ENCODE results near the gene DEFB131B. TPM values are rescaled to one million over a fixed set of nuclear protein-coding genes. Genes with fewer than 3 reads are reported as not detected.
"Not testable (repeated sequence)": the region's sequence is repeated elsewhere in the genome, so short reads cannot be mapped to it uniquely, and the experiment has no call there.

Gene DEFB131B
- total RNA-seq, 1 donor from 2014 or later, result not detected

GRCh38 chr11:71895961-71896360, 17.7 kb downstream of the DEFB131B start:
- Histone ChIP-seq H3K4me3 (no peak overlapping the region), H3K9me3 (ENCODE audit: low read depth) (no peaks in the 10 kb centered on the region), H3K9ac (no peak overlapping the region), H3K79me2 (ENCODE audit: low read depth) (no peaks in the 10 kb centered on the region), H3K27me3 (no peaks in the 10 kb centered on the region), H3K4me2 (no peak overlapping the region), H2AFZ (replicated peaks) (no peak overlapping the region), H3K27ac (no peak overlapping the region), H4K20me1 (ENCODE audit: low read depth) (no peaks in the 10 kb centered on the region), H3K4me1 (no peaks in the 10 kb centered on the region), H3F3A (ENCODE audit: low read depth) (no peaks in the 10 kb centered on the region), H3K36me3 (no peaks in the 10 kb centered on the region)
- peaks cover 2% of the 10 kb centered on the region for H3K27me3 Mint-ChIP-seq (ENCODE audit: insufficient read depth, low read depth)
- peaks cover 19% of the 10 kb centered on the region for H3K36me3 Mint-ChIP-seq
- no peaks in the 10 kb centered on the region for H3K4me1 Mint-ChIP-seq
- no peak overlapping the region for H3K4me3 Mint-ChIP-seq
- H3K27ac Mint-ChIP-seq, result no peak overlapping the region
- no peak for DNase-seq (ENCODE audit: low spot score)
- TF ChIP-seq CTCF (IDR thresholded peaks at IDR 0.05) (no peak), EZH2 (IDR thresholded peaks at IDR 0.05) (no peak), EZH2phosphoT487 (IDR thresholded peaks at IDR 0.05) (no peak)
- peaks cover 2% of the 10 kb centered on the region for H3K9me3 Mint-ChIP-seq

DNA sequence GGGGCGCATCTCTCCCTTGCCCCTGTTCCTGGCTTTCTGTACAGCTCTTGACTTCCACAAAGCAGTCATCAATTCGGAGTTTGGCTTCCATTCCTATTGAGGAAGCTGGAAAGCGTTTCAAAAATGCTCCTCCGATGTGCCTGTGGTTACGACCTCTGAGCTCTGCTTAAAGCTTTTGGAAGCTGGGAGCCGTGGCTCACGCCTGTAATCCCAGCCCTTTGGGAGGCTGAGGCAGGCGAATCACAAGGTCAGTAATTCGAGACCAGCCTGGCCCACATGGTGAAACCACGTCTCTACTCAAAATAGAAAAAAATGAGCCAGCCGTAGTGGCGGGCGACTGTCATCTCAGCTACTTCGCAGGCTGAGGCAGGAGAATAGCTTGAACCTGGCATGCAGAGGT, 22.9 kb downstream of the DEFB131B start:
- not testable (repeated sequence) for H3K4me2 ChIP-seq; H3K27me3 Mint-ChIP-seq (ENCODE audit: insufficient read depth, low read depth); H3K79me2 ChIP-seq (ENCODE audit: low read depth); H3K9me3 ChIP-seq (ENCODE audit: low read depth); H3K4me3 Mint-ChIP-seq; H3K4me1 ChIP-seq; H3K27me3 ChIP-seq; H3K4me3 ChIP-seq; H3K9ac ChIP-seq; H4K20me1 ChIP-seq (ENCODE audit: low read depth); H2AFZ ChIP-seq (replicated peaks); H3F3A ChIP-seq (ENCODE audit: low read depth); H3K36me3 ChIP-seq; H3K27ac ChIP-seq; H3K4me1 Mint-ChIP-seq; H3K9me3 Mint-ChIP-seq; H3K27ac Mint-ChIP-seq
- DNase-seq (ENCODE audit: low spot score), result peak; percentile 20
- H3K36me3 Mint-ChIP-seq, result peaks cover 16% of the 10 kb centered on the region

GRCh38 chr11:71908218-71908617, 30.0 kb downstream of the DEFB131B start:
- Mint-ChIP-seq H3K9me3 (no peaks in the 10 kb centered on the region), H3K36me3 (peaks cover 11% of the 10 kb centered on the region), H3K4me3 (no peak overlapping the region), H3K27me3 (ENCODE audit: insufficient read depth, low read depth) (no peaks in the 10 kb centered on the region), H3K4me1 (no peaks in the 10 kb centered on the region), H3K27ac (no peak overlapping the region)
- Histone ChIP-seq H3K27ac (no peak overlapping the region), H3K36me3 (no peaks in the 10 kb centered on the region), H3K4me2 (no peak overlapping the region), H3K4me3 (no peak overlapping the region), H3K27me3 (no peaks in the 10 kb centered on the region), H3K9ac (no peak overlapping the region), H4K20me1 (ENCODE audit: low read depth) (no peaks in the 10 kb centered on the region), H3K4me1 (no peaks in the 10 kb centered on the region), H3K79me2 (ENCODE audit: low read depth) (no peaks in the 10 kb centered on the region), H2AFZ (replicated peaks) (no peak overlapping the region), H3F3A (ENCODE audit: low read depth) (no peaks in the 10 kb centered on the region), H3K9me3 (ENCODE audit: low read depth) (no peaks in the 10 kb centered on the region)
- no peak for DNase-seq (ENCODE audit: low spot score)
- no peak for TF ChIP-seq EZH2 (IDR thresholded peaks at IDR 0.05)
- no peak for TF ChIP-seq CTCF (IDR thresholded peaks at IDR 0.05)
- TF ChIP-seq EZH2phosphoT487 (IDR thresholded peaks at IDR 0.05), result no peak

DNA sequence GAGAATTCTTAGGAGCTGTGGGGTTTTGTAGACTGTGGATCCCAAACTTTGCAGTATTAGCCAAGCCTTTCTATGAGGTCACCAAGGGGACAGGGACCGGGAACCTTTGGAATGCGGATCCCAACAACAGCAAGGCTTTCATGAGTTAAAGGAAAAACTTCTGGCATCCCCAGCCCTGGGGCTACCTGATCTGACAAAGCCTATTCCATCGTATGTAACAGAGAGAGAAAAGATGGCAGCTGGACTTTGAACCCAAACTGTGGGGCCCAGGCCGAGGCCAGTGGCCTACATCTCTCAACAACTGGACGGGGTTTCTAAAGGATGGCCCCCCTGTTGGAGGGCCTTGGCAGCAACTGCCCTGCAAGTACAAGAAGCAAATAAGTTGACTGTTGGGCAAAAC, 32.5 kb downstream of the DEFB131B start:
- not testable (repeated sequence) for H3K9ac ChIP-seq; H3K27ac ChIP-seq; H3K27me3 ChIP-seq; H3K9me3 ChIP-seq (ENCODE audit: low read depth); DNase-seq (ENCODE audit: low spot score); H3K9me3 Mint-ChIP-seq; H3K4me3 Mint-ChIP-seq; H3K4me2 ChIP-seq; H3K36me3 ChIP-seq; H3F3A ChIP-seq (ENCODE audit: low read depth); H3K4me1 ChIP-seq; H3K4me1 Mint-ChIP-seq; H3K79me2 ChIP-seq (ENCODE audit: low read depth); H3K27ac Mint-ChIP-seq; H4K20me1 ChIP-seq (ENCODE audit: low read depth); H3K27me3 Mint-ChIP-seq (ENCODE audit: insufficient read depth, low read depth); H3K4me3 ChIP-seq; H2AFZ ChIP-seq (replicated peaks)
- peaks cover 17% of the 10 kb centered on the region for H3K36me3 Mint-ChIP-seq

All from neural progenitor cell (in vitro differentiated cells).